Endothelial cell of umbilical vein (primary cell): ENCODE data around the gene C1orf35. TPM values are rescaled to one million over a fixed set of nuclear protein-coding genes. Genes with fewer than 3 reads are reported as not detected.

Source experiments
- BruUV-seq: library from RNA; stranded (reverse); fragments of 400-500 nt; replicated peaks from 2 replicates; lab custom pipeline; 2021; lab: Mats Ljungman, UMichigan
- CTCF ChIA-PET: fragments of 300-600, 350-600 bp; sonication (Branson Sonifier 250); formaldehyde crosslinking; loops from one replicate; lab custom pipeline; 2021; ENCODE audit warnings: antibody characterized with exemption, inconsistent platforms; lab: Charles Lee
- POLR2A ChIA-PET: fragments of 300-600, 350-600 bp; sonication (Branson Sonifier 250); formaldehyde crosslinking; loops from one replicate; lab custom pipeline; 2021; ENCODE audit warnings: antibody characterized with exemption, inconsistent platforms; lab: Charles Lee
- DNase-seq: peaks from one replicate; pipeline ENCODE4 v3.0.0-alpha.2; 2011; ENCODE audit warnings: low read depth, low spot score
- FAIRE-seq: peaks from 2 replicates; lab custom pipeline; 2011; peaks lifted over from hg19 to GRCh38; lab: Jason Lieb, UNC
- H2AFZ ChIP-seq: 2 replicates; pipeline ENCODE4 v1.6.0; 2012; ENCODE audit warnings: low read depth, low read length, control low read depth, inconsistent platforms
- H3K27ac ChIP-seq: 2 replicates; pipeline ENCODE4 v1.5.1; 2011; ENCODE audit warnings: low read depth, mild to moderate bottlenecking, control low read depth, low read length, moderate library complexity; ENCODE audit not compliant: insufficient read depth
- H3K27me3 ChIP-seq, 2 experiments: 2 replicates each; pipeline versions ENCODE4 v1.6.0 to v1.6.1; 2011; ENCODE audit warnings: low read length in 2 of 2, mixed read lengths in 1 of 2; ENCODE audit not compliant: control insufficient read depth in 2 of 2, insufficient read depth in 2 of 2
- H3K36me3 ChIP-seq, 2 experiments: 2 replicates in 1 of 2; 3 replicates in 1 of 2; pipeline ENCODE4 v1.5.1; 2011; ENCODE audit warnings: low read length in 2 of 2, mild to moderate bottlenecking in 1 of 2, moderate library complexity in 1 of 2; ENCODE audit not compliant: control insufficient read depth in 2 of 2, insufficient read depth in 2 of 2; ENCODE audit errors: extremely low read depth in 1 of 2
- H3K4me1 ChIP-seq: 3 replicates; pipeline ENCODE4 v1.5.1; 2011; ENCODE audit warnings: mild to moderate bottlenecking, low read length; ENCODE audit not compliant: control insufficient read depth, insufficient read depth; ENCODE audit errors: extremely low read depth
- H3K4me2 ChIP-seq: 2 replicates; pipeline ENCODE4 v1.6.1; 2011; ENCODE audit warnings: low read length, control low read depth, mixed read lengths; ENCODE audit not compliant: insufficient read depth
- H3K4me3 ChIP-seq, 3 experiments: fragments of 200-600 bp in 1 of 3; sonication (generic), shearing (Covaris generic) in 1 of 3; replicated peaks in 1 of 3; 2 replicates each; pipeline ENCODE4 v1.5.1; 2011 to 2016; ENCODE audit warnings: control low read depth in 3 of 3, low read length in 3 of 3, mild to moderate bottlenecking in 2 of 3, inconsistent platforms in 1 of 3, low read depth in 1 of 3, moderate library complexity in 1 of 3; ENCODE audit not compliant: insufficient read depth in 1 of 3
- H3K79me2 ChIP-seq: 2 replicates; pipeline ENCODE4 v1.6.0; 2012; ENCODE audit warnings: low read length, inconsistent platforms; ENCODE audit not compliant: control insufficient read depth, insufficient read depth
- H3K9ac ChIP-seq: replicated peaks from 2 replicates; pipeline ENCODE3; 2011; ENCODE audit warnings: low read length, control low read depth; ENCODE audit not compliant: insufficient read depth; ENCODE audit errors: extremely low read depth
- H3K9me1 ChIP-seq: replicated peaks from 3 replicates; pipeline ENCODE4 v1.6.0; 2011; ENCODE audit warnings: mild to moderate bottlenecking, low read length; ENCODE audit not compliant: control insufficient read depth, insufficient read depth; ENCODE audit errors: extremely low read depth
- H3K9me3 ChIP-seq: replicated peaks from 2 replicates; pipeline ENCODE4 v1.5.1; 2012; ENCODE audit warnings: low read length, inconsistent platforms; ENCODE audit not compliant: control insufficient read depth, insufficient read depth
- H4K20me1 ChIP-seq: replicated peaks from 2 replicates; pipeline ENCODE3; 2011; ENCODE audit warnings: mild to moderate bottlenecking, low read length; ENCODE audit not compliant: control insufficient read depth, insufficient read depth; ENCODE audit errors: extremely low read depth
- CTCF ChIP-seq, 2 donors: IDR thresholded peaks; 1 replicate in 1 of 2; 2 replicates in 1 of 2; pipeline ENCODE4 v1.5.1; 2011; ENCODE audit warnings: low read length in 2 of 2, mild to moderate bottlenecking in 2 of 2, moderate library complexity in 2 of 2, control low read depth in 1 of 2, inconsistent platforms in 1 of 2, low read depth in 1 of 2; ENCODE audit not compliant: insufficient read depth in 1 of 2; ENCODE audit errors: extremely low read depth in 1 of 2
- EZH2 ChIP-seq: IDR thresholded peaks from 2 replicates; pipeline ENCODE4 v1.6.1; 2012; ENCODE audit warnings: borderline replicate concordance, low read depth, mild to moderate bottlenecking, moderate library complexity, low read length, inconsistent platforms; ENCODE audit not compliant: severe bottlenecking
- FOS ChIP-seq: IDR thresholded peaks from 2 replicates; pipeline ENCODE4 v1.6.1; 2011; ENCODE audit warnings: mild to moderate bottlenecking, low read length, moderate library complexity, borderline replicate concordance; ENCODE audit not compliant: insufficient read depth
- GATA2 ChIP-seq: IDR thresholded peaks from 2 replicates; pipeline ENCODE4 v1.7.0; 2011; ENCODE audit warnings: low read depth, mild to moderate bottlenecking, moderate library complexity, mixed read lengths, low read length; ENCODE audit not compliant: insufficient read length, insufficient read depth
- JUN ChIP-seq: IDR thresholded peaks from 2 replicates; pipeline ENCODE4 v1.6.1; 2011; ENCODE audit warnings: borderline replicate concordance, low read depth; ENCODE audit not compliant: insufficient read length, insufficient read depth
- MAX ChIP-seq: IDR thresholded peaks from 2 replicates; pipeline ENCODE4 v1.6.1; 2011; ENCODE audit not compliant: insufficient read depth, insufficient read length
- MYC ChIP-seq: IDR thresholded peaks from one replicate; pipeline ENCODE4 v1.6.1; 2011; ENCODE audit warnings: mild to moderate bottlenecking, low read depth, low read length
- POLR2A ChIP-seq: IDR thresholded peaks from 2 replicates; pipeline ENCODE4 v1.6.1; 2012; ENCODE audit warnings: low read depth, mild to moderate bottlenecking, control low read depth, low read length
- POLR2AphosphoS5 ChIP-seq: IDR thresholded peaks from 2 replicates; pipeline ENCODE4 v1.6.1; 2012; ENCODE audit warnings: low read depth, mild to moderate bottlenecking, control low read depth, low read length, moderate library complexity; ENCODE audit not compliant: insufficient read depth
- dilution Hi-C: fragments of 300-500 bp; cut with MboI; formaldehyde crosslinking; loops from one replicate; pipeline ENCODE4 v1.15.0; 2019; ENCODE audit warnings: low sequenced_read_pairs; ENCODE audit not compliant: extremely low pct_ligation_motif_present
- intact Hi-C: fragments of 100-400 bp; cut with micrococcal nuclease; formaldehyde crosslinking; loops from one replicate; pipeline ENCODE4 v1.10.0; 2022
- polyA plus RNA-seq, 4 experiments: library from polyadenylated mRNA; depleted of rRNA in 3 of 4; stranded (reverse) in 3 of 4; unstranded in 1 of 4; fragments of >200 nt; gene quantifications; 2 replicates each; pipeline versions ENCODE4 v1.2.1 to v1.2.3, GENCODE V29; 2011 to 2012; ENCODE audit warnings: missing spikeins in 1 of 4
- total RNA-seq: library from RNA; stranded (reverse); gene quantifications from 2 replicates; pipeline ENCODE4 v1.2.3, GENCODE V29; 2021

Gene C1orf35
- total and polyA plus RNA-seq, 2 donors (not counting 3 experiments of a cell fraction or from before 2014, with no cell fraction given), result 19.9 to 21.7 TPM

DNA sequence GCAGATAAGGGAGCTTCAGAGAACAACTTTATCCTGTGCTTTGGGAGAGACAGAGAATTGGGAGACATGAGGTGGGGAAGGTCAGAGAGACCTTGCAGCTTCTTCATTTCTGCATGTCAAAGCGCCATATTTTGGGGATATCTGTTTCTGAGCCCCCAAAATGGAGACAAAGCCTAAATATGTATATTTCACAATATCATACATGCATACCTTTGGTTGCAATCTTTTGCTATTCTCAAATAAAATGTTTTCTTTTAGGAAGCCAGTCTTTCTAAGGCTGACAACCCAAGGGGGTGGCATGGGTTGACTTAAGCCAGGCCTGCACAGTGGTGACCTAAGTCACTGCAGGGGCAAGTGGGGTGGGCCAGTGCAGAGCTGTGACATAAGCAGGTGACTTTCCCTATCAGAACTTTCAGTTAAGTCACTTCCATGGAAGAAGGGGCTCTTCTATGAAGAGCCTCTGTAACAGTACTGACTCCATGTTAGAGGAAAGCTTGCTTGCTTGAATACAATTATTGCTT lies 19.9 kb upstream of the C1orf35 start:
- POLR2A ChIA-PET, result no interaction called here
- no peak overlapping the region for H2AFZ ChIP-seq
- no peaks in the 10 kb centered on the region for H3K4me1 ChIP-seq
- H3K27ac ChIP-seq, result no peak overlapping the region
- CTCF ChIA-PET, result interaction anchor here (1.3 to 1.7 kb wide), 2 partner anchors 8 to 123 kb away, joined by 9 read pairs; no protein-coding TSS in a partner anchor
- H3K79me2 ChIP-seq, result no peaks in the 10 kb centered on the region
- no peaks in the 10 kb centered on the region for H4K20me1 ChIP-seq
- intact Hi-C loops (no loop called here), dilution Hi-C loops (loop anchor here (10.0 kb wide), 1 partner anchor 62 kb away; no protein-coding TSS in a partner anchor)
- no peaks in the 10 kb centered on the region for H3K9me3 ChIP-seq
- H3K4me3 ChIP-seq, result no peak overlapping the region
- no TSS peak for BruUV-seq
- no peak overlapping the region for H3K4me2 ChIP-seq
- no peak for TF ChIP-seq CTCF (IDR thresholded peaks at IDR 0.05; ENCODE audit: extremely low read depth in 1 of 2, insufficient read depth in 1 of 2, low read depth in 1 of 2, low read length in 2 of 2)
- no peaks in the 10 kb centered on the region for H3K36me3 ChIP-seq
- no peak for DNase-seq
- H3K27me3 ChIP-seq, result peaks cover 23 to 25% of the 10 kb centered on the region in 2 experiments
- no peak for FAIRE-seq
- H3K9ac ChIP-seq, result no peak overlapping the region
- no peaks in the 10 kb centered on the region for H3K9me1 ChIP-seq

DNA sequence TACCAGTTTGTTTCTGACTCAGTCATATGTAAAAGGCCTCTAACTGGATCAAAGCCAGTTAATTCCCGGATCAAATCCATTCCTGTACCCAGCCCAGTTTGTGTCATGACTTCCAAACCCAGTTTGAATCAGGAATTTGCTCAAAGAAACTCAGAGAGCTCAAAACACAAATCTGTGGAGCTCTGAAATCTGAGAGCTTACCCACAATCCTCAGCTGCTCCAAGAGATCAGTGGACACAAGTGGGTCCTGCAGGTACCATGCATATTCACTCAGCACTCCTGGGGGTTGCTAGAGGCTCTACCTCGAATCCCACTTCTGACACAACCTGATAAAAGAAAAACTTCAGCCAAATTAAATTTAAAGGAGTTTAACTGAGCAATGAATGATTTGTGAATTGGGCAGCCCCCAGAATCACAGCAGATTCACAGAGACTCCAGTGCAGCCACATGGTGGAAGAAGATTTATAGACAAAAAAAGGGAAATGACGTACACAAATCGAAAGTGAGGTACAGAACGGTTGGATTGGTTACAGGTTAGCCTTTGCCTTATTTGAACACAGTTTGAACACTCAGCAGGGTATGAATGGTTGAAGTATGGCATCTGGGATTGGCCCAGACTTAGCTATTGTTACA lies 17.8 kb upstream of the C1orf35 start:
- FAIRE-seq, result no peak
- Histone ChIP-seq H3K79me2 (no peaks in the 10 kb centered on the region), H3K9me3 (no peaks in the 10 kb centered on the region), H3K27me3 (peaks cover 20 to 21% of the 10 kb centered on the region in 2 experiments), H3K9me1 (no peaks in the 10 kb centered on the region), H4K20me1 (no peaks in the 10 kb centered on the region), H2AFZ (no peak overlapping the region), H3K4me3 (no peak overlapping the region), H3K4me2 (no peak overlapping the region), H3K4me1 (no peaks in the 10 kb centered on the region), H3K36me3 (no peaks in the 10 kb centered on the region), H3K9ac (no peak overlapping the region), H3K27ac (no peak overlapping the region)
- no peak for DNase-seq
- TF ChIP-seq FOS (no peak), GATA2 (no peak), JUN (no peak), POLR2A (no peak), MYC (no peak), POLR2AphosphoS5 (no peak), EZH2 (no peak), MAX (no peak), CTCF (IDR thresholded peaks at IDR 0.05; ENCODE audit: extremely low read depth in 1 of 2, insufficient read depth in 1 of 2, low read depth in 1 of 2, low read length in 2 of 2) (no peak)
- POLR2A ChIA-PET, result no interaction called here
- intact Hi-C loops, result no loop called here
- no TSS peak for BruUV-seq
- CTCF ChIA-PET, result interaction anchor here (1.4 to 1.5 kb wide), 2 partner anchors 10 to 121 kb away, joined by 6 to 7 read pairs; no protein-coding TSS in a partner anchor
- dilution Hi-C loops, result loop anchor here (10.0 kb wide), 1 partner anchor 64 kb away; no protein-coding TSS in a partner anchor
